HepG2 (cell line): ENCODE results near the gene NOTUM. TPM values are rescaled to one million over a fixed set of nuclear protein-coding genes. Genes with fewer than 3 reads are reported as not detected.
A peak's percentile ranks its signal among the peaks of the same experiment; 100 is the strongest.

Experiments used
- DR1 ChIP-seq: sonication (generic); formaldehyde crosslinking; IDR thresholded peaks from 2 replicates; pipeline ENCODE4 v1.8.0; 2021; ENCODE audit warnings: mild to moderate bottlenecking, missing genetic modification reagents, inconsistent platforms
- HOXA3 ChIP-seq: sonication (generic); formaldehyde crosslinking; IDR thresholded peaks from 2 replicates; pipeline ENCODE4 v1.5.0; 2020; ENCODE audit warnings: missing genetic modification reagents
- IRF2 ChIP-seq: IDR thresholded peaks from 2 replicates; pipeline ENCODE4 v1.6.1; 2018; ENCODE audit warnings: missing genetic modification reagents, missing compliant biosample characterization
- KDM1A ChIP-seq: IDR thresholded peaks from 2 replicates; pipeline ENCODE4 v1.6.1; 2016; ENCODE audit warnings: missing compliant biosample characterization
- KLF16 ChIP-seq, 2 experiments: sonication (generic) in 1 of 2; formaldehyde crosslinking in 1 of 2; IDR thresholded peaks; 2 replicates each; pipeline versions ENCODE4 v1.6.1 to v1.8.0; 2016 to 2023; ENCODE audit warnings: missing genetic modification reagents in 2 of 2, missing compliant biosample characterization in 1 of 2
- MAFG ChIP-seq: sonication (generic); formaldehyde crosslinking; IDR thresholded peaks from 2 replicates; pipeline ENCODE4 v1.5.1; 2020; ENCODE audit warnings: mild to moderate bottlenecking, missing genetic modification reagents
- ZBTB20 ChIP-seq: sonication (generic); formaldehyde crosslinking; IDR thresholded peaks from 2 replicates; pipeline ENCODE4 v1.8.1; 2023; ENCODE audit warnings: missing genetic modification reagents, low read depth, mild to moderate bottlenecking, borderline replicate concordance
- ZBTB38 ChIP-seq: sonication (generic); formaldehyde crosslinking; IDR thresholded peaks from 2 replicates; pipeline ENCODE4 v1.5.1; 2020; ENCODE audit warnings: mild to moderate bottlenecking, missing genetic modification reagents
- ZNF556 ChIP-seq: sonication (generic); formaldehyde crosslinking; IDR thresholded peaks from 2 replicates; pipeline ENCODE4 v1.4.0; 2020; ENCODE audit warnings: mild to moderate bottlenecking, missing genetic modification reagents, borderline replicate concordance
- ZNF703 ChIP-seq: sonication (generic); formaldehyde crosslinking; IDR thresholded peaks from 2 replicates; pipeline ENCODE4 v1.5.1; 2020; ENCODE audit warnings: missing genetic modification reagents, mild to moderate bottlenecking, moderate library complexity, borderline replicate concordance
- polyA plus RNA-seq, 8 experiments: library from polyadenylated mRNA; depleted of rRNA in 3 of 8; stranded (reverse) in 7 of 8; unstranded in 1 of 8; fragments of >200 nt; fragmentation: Illumina TruSeq in 4 of 8; extraction: Trizol in 4 of 8; gene quantifications; 2 replicates each; pipeline versions ENCODE4 v1.2.1 to v1.2.3, GENCODE V29; 2011 to 2016; ENCODE audit warnings: low read depth in 4 of 8, missing spikeins in 1 of 8, mixed read lengths in 1 of 8; ENCODE audit not compliant: insufficient read depth in 1 of 8
- total RNA-seq, 5 experiments: library from RNA; depleted of rRNA; stranded (reverse); fragments of >200 nt; fragmentation: Illumina TruSeq; extraction: Trizol; gene quantifications; 2 replicates each; pipeline ENCODE4 v1.2.3, GENCODE V29; 2016; ENCODE audit warnings: low read depth in 1 of 5
- TF ChIP-seq, protein P1 (sequence below), 2 experiments: sonication (generic) in 1 of 2; formaldehyde crosslinking in 1 of 2; IDR thresholded peaks; 2 replicates each; pipeline versions ENCODE4 v1.4.0 to v1.6.1; 2016 to 2020; ENCODE audit warnings: borderline replicate concordance in 1 of 2, low read depth in 1 of 2, mild to moderate bottlenecking in 1 of 2, missing genetic modification reagents in 1 of 2
- TF ChIP-seq, protein P2 (sequence below): sonication (generic); formaldehyde crosslinking; conservative IDR thresholded peaks from 2 replicates; pipeline ENCODE4 v1.8.0; 2022; ENCODE audit warnings: missing genetic modification reagents
- TF ChIP-seq, protein P3 (sequence below): sonication (generic); formaldehyde crosslinking; IDR thresholded peaks from 2 replicates; pipeline ENCODE4 v1.5.1; 2020; ENCODE audit warnings: missing genetic modification reagents, mild to moderate bottlenecking, borderline replicate concordance
- TF ChIP-seq, protein P4 (sequence below): sonication (generic); formaldehyde crosslinking; conservative IDR thresholded peaks from 2 replicates; pipeline ENCODE4 v1.4.0; 2020; ENCODE audit warnings: missing genetic modification reagents

The NOTUM gene
- total and polyA plus RNA-seq, 2 of the 13 experiments (the other 11 are each of a cell fraction or from before 2014, with no cell fraction given) = 150 to 160 TPM

GRCh38 chr17:81964081-81964849 lies 3.3 kb upstream of the NOTUM start (continued):
- TF ChIP-seq MAFG (CRISPR knock-in tag) = no peak
- TF ChIP-seq HOXA3 (CRISPR knock-in tag) = peak; percentile 63; the same call in 1 of the 2 replicates
- no peak for TF ChIP-seq ZNF556 (CRISPR knock-in tag)
- TF ChIP-seq KLF16 (CRISPR knock-in tag; IDR thresholded peaks at IDR 0.05) = peak in 1 of 2 experiments; percentile 33; a peak in 1 of 4 replicates
- 0 out of 2 replicates have a peak, but pooled peaks have one; percentile 54 for TF ChIP-seq ZBTB38 (CRISPR knock-in tag)
- TF ChIP-seq, protein P1, sequence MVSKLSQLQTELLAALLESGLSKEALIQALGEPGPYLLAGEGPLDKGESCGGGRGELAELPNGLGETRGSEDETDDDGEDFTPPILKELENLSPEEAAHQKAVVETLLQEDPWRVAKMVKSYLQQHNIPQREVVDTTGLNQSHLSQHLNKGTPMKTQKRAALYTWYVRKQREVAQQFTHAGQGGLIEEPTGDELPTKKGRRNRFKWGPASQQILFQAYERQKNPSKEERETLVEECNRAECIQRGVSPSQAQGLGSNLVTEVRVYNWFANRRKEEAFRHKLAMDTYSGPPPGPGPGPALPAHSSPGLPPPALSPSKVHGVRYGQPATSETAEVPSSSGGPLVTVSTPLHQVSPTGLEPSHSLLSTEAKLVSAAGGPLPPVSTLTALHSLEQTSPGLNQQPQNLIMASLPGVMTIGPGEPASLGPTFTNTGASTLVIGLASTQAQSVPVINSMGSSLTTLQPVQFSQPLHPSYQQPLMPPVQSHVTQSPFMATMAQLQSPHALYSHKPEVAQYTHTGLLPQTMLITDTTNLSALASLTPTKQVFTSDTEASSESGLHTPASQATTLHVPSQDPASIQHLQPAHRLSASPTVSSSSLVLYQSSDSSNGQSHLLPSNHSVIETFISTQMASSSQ (IDR thresholded peaks at IDR 0.05; ENCODE audit: low read depth) = no peak
- TF ChIP-seq, protein P1 (CRISPR knock-in tag; IDR thresholded peaks at IDR 0.05; ENCODE audit: borderline replicate concordance) = no peak
- TF ChIP-seq KDM1A (CRISPR knock-in tag) = no peak
- TF ChIP-seq, protein P2, sequence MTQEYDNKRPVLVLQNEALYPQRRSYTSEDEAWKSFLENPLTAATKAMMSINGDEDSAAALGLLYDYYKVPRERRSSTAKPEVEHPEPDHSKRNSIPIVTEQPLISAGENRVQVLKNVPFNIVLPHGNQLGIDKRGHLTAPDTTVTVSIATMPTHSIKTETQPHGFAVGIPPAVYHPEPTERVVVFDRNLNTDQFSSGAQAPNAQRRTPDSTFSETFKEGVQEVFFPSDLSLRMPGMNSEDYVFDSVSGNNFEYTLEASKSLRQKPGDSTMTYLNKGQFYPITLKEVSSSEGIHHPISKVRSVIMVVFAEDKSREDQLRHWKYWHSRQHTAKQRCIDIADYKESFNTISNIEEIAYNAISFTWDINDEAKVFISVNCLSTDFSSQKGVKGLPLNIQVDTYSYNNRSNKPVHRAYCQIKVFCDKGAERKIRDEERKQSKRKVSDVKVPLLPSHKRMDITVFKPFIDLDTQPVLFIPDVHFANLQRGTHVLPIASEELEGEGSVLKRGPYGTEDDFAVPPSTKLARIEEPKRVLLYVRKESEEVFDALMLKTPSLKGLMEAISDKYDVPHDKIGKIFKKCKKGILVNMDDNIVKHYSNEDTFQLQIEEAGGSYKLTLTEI (CRISPR knock-in tag) = no peak
- TF ChIP-seq, protein P3, sequence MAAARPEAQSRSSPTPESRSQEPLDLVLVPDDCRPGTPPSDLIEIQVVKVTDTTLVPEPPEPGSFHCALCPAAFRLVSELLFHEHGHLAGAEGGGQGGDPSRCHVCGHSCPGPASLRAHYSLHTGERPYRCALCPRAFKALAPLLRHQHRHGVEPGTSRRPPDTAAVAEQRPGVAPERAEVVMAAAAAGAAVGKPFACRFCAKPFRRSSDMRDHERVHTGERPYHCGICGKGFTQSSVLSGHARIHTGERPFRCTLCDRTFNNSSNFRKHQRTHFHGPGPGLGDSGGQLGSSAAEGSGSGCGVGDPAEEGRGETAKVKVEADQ (CRISPR knock-in tag) = no peak
- no peak for TF ChIP-seq ZNF703
- no peak for TF ChIP-seq DR1 (CRISPR knock-in tag)
- TF ChIP-seq ZBTB20 (CRISPR knock-in tag) = no peak
- TF ChIP-seq, protein P4, sequence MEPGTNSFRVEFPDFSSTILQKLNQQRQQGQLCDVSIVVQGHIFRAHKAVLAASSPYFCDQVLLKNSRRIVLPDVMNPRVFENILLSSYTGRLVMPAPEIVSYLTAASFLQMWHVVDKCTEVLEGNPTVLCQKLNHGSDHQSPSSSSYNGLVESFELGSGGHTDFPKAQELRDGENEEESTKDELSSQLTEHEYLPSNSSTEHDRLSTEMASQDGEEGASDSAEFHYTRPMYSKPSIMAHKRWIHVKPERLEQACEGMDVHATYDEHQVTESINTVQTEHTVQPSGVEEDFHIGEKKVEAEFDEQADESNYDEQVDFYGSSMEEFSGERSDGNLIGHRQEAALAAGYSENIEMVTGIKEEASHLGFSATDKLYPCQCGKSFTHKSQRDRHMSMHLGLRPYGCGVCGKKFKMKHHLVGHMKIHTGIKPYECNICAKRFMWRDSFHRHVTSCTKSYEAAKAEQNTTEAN (CRISPR knock-in tag) = 0 out of 2 replicates have a peak, but pooled peaks have one; percentile 34
- no peak for TF ChIP-seq IRF2 (CRISPR knock-in tag)
